CD14-positive monocyte (primary cell): Measurements from ENCODE around the gene ATP4A. TPM values are rescaled to one million over a fixed set of nuclear protein-coding genes. Genes with fewer than 3 reads are reported as not detected.

ENCODE experiments used
- DNase-seq, 3 donors: peaks; one replicate each; pipeline ENCODE4 v3.0.0-alpha.2; 2011 to 2022
- H2AFZ ChIP-seq: 2 replicates; pipeline ENCODE4 v1.6.0; 2012; ENCODE audit warnings: mild to moderate bottlenecking, low read depth, low read length, inconsistent platforms; ENCODE audit not compliant: insufficient read depth, poor library complexity, severe bottlenecking
- H3K27ac ChIP-seq, 2 donors: 1 replicate in 1 of 2; 2 replicates in 1 of 2; pipeline ENCODE4 v1.5.1; 2012 to 2013; ENCODE audit warnings: low read length in 2 of 2, control low read depth in 1 of 2, inconsistent platforms in 1 of 2, low read depth in 1 of 2, mild to moderate bottlenecking in 1 of 2
- H3K27me3 ChIP-seq, 2 donors: one replicate each; pipeline versions ENCODE4 v1.6.0 to v1.6.1; 2011 to 2013; ENCODE audit warnings: low read length in 2 of 2; ENCODE audit not compliant: control insufficient read depth in 2 of 2, insufficient read depth in 2 of 2
- H3K36me3 ChIP-seq, 2 donors: replicated peaks in 1 of 2; 1 replicate in 1 of 2; 2 replicates in 1 of 2; pipeline versions ENCODE4 v1.5.1 to v1.6.1; 2012 to 2013; ENCODE audit warnings: low read length in 2 of 2, control low read depth in 1 of 2, inconsistent platforms in 1 of 2, mild to moderate bottlenecking in 1 of 2; ENCODE audit not compliant: insufficient read depth in 2 of 2, control insufficient read depth in 1 of 2
- H3K4me1 ChIP-seq, 2 donors: 1 replicate in 1 of 2; 2 replicates in 1 of 2; pipeline versions ENCODE4 v1.5.1 to v1.6.1; 2012 to 2013; ENCODE audit warnings: low read length in 2 of 2, control low read depth in 1 of 2, inconsistent platforms in 1 of 2, mild to moderate bottlenecking in 1 of 2, moderate library complexity in 1 of 2; ENCODE audit not compliant: insufficient read depth in 2 of 2, control insufficient read depth in 1 of 2
- H3K4me2 ChIP-seq: replicated peaks from 2 replicates; pipeline ENCODE3; 2012; ENCODE audit warnings: low read length, moderate library complexity, mild to moderate bottlenecking; ENCODE audit not compliant: poor library complexity, severe bottlenecking; ENCODE audit errors: extremely low read depth
- H3K4me3 ChIP-seq, 3 experiments: fragments of 200-600 bp in 1 of 3; sonication (generic) in 1 of 3; replicated peaks in 1 of 3; 1 replicate in 2 of 3; 2 replicates in 1 of 3; pipeline ENCODE4 v1.5.1; 2011 to 2013; ENCODE audit warnings: low read length in 3 of 3, mild to moderate bottlenecking in 3 of 3, control low read depth in 2 of 3, low read depth in 2 of 3, inconsistent platforms in 1 of 3, moderate library complexity in 1 of 3
- H3K79me2 ChIP-seq: 2 replicates; pipeline ENCODE4 v1.6.0; 2012; ENCODE audit warnings: mild to moderate bottlenecking, control low read depth, inconsistent platforms, low read length, moderate library complexity; ENCODE audit not compliant: insufficient read depth
- H3K9ac ChIP-seq: 2 replicates; pipeline ENCODE4 v1.6.0; 2017; ENCODE audit warnings: low read length, mild to moderate bottlenecking; ENCODE audit not compliant: insufficient read depth, poor library complexity, severe bottlenecking
- H3K9me3 ChIP-seq, 2 donors: replicated peaks in 1 of 2; 1 replicate in 1 of 2; 2 replicates in 1 of 2; pipeline versions ENCODE4 v1.5.1 to v1.6.1; 2012 to 2013; ENCODE audit warnings: low read length in 2 of 2, control low read depth in 1 of 2; ENCODE audit not compliant: control insufficient read depth in 1 of 2, insufficient read depth in 1 of 2
- H4K20me1 ChIP-seq: 2 replicates; pipeline ENCODE4 v1.6.0; 2012; ENCODE audit warnings: mild to moderate bottlenecking, low read length, control low read depth, moderate library complexity; ENCODE audit not compliant: insufficient read depth
- H3K27ac Mint-ChIP-seq, 7 donors: one replicate each; pipeline ENCODE4 v1.8.0; 2020; ENCODE audit warnings: mild to moderate bottlenecking in 7 of 7, mixed read lengths in 7 of 7, moderate library complexity in 6 of 7, inconsistent platforms in 2 of 7
- H3K27me3 Mint-ChIP-seq, 3 donors: one replicate each; pipeline ENCODE4 v1.8.0; 2021 to 2022; ENCODE audit warnings: low read depth in 3 of 3, mild to moderate bottlenecking in 3 of 3, mixed read lengths in 3 of 3, moderate library complexity in 3 of 3, inconsistent platforms in 1 of 3
- H3K36me3 Mint-ChIP-seq, 2 donors: one replicate each; pipeline ENCODE4 v1.8.0; 2020; ENCODE audit warnings: mixed read lengths in 2 of 2, inconsistent platforms in 1 of 2, mild to moderate bottlenecking in 1 of 2
- H3K4me1 Mint-ChIP-seq: one replicate; pipeline ENCODE4 v1.8.0; 2020; ENCODE audit warnings: mild to moderate bottlenecking, mixed read lengths
- H3K4me3 Mint-ChIP-seq, 2 donors: one replicate each; pipeline ENCODE4 v1.8.0; 2020; ENCODE audit warnings: mild to moderate bottlenecking in 2 of 2, mixed read lengths in 2 of 2, moderate library complexity in 1 of 2
- H3K9me3 Mint-ChIP-seq, 7 donors: one replicate each; pipeline ENCODE4 v1.8.0; 2020 to 2022; ENCODE audit warnings: mixed read lengths in 7 of 7, mild to moderate bottlenecking in 6 of 7, moderate library complexity in 6 of 7, inconsistent platforms in 2 of 7
- CTCF ChIP-seq: fragments of 200-600 bp; IDR thresholded peaks from one replicate; pipeline ENCODE4 v1.8.0; 2022; ENCODE audit warnings: antibody characterized with exemption, mild to moderate bottlenecking
- WGBS: methylation state at CpG from one replicate; pipeline ENCODE4 v1.1.5; 2013; ENCODE audit warnings: missing lambda C conversion rate; ENCODE audit not compliant: insufficient coverage; 5-methylcytosine and 5-hydroxymethylcytosine counted together
- intact Hi-C, 2 donors: fragments of 100-400 bp; cut with micrococcal nuclease; formaldehyde crosslinking; loops; one replicate each; pipeline versions ENCODE4 v1.15.0 to v1.15.1; 2023
- polyA plus RNA-seq, 3 donors: library from polyadenylated mRNA; depleted of rRNA in 1 of 3; unstranded in 2 of 3; stranded (reverse) in 1 of 3; fragments of 300-500 nt in 2 of 3; fragments of >200 nt in 1 of 3; fragmentation: Illumina TruSeq in 2 of 3; gene quantifications; 1 replicate in 2 of 3; 2 replicates in 1 of 3; pipeline ENCODE4 v1.2.3, GENCODE V29; 2012 to 2021

ATP4A gene
- polyA plus RNA-seq, 3 donors, result not detected

GRCh38 chr19:35562336-35562735 lies 1.1 kb downstream of the ATP4A start:
- Histone ChIP-seq H3K27ac (no peak overlapping the region), H2AFZ (no peak overlapping the region), H3K4me3 (no peak overlapping the region), H3K79me2 (no peaks in the 10 kb centered on the region), H3K9ac (no peak overlapping the region), H3K4me2 (no peak overlapping the region), H3K4me1 (peaks cover 10 to 13% of the 10 kb centered on the region in 2 donors), H3K27me3 (peaks cover 0 to 19% of the 10 kb centered on the region in 2 donors), H3K9me3 (peaks cover 0 to 5% of the 10 kb centered on the region in 2 donors), H4K20me1 (no peaks in the 10 kb centered on the region), H3K36me3 (no peaks in the 10 kb centered on the region)
- DNase-seq, result no peak
- no peak overlapping the region for H3K27ac Mint-ChIP-seq
- peaks cover 7% of the 10 kb centered on the region for H3K4me1 Mint-ChIP-seq
- no peaks in the 10 kb centered on the region for H3K36me3 Mint-ChIP-seq
- intact Hi-C loops, result no loop called here
- H3K27me3 Mint-ChIP-seq, result peaks cover 28 to 46% (median 32%) of the 10 kb centered on the region in 3 donors
- TF ChIP-seq CTCF, result no peak
- 62% methylated on average over 17 of the region's 17 CpGs for WGBS
- peaks cover 0 to 9% (median 2%) of the 10 kb centered on the region in 7 donors for H3K9me3 Mint-ChIP-seq
- no peak overlapping the region for H3K4me3 Mint-ChIP-seq

GRCh38 chr19:35561436-35561835 lies 2.0 kb downstream of the ATP4A start:
- no peaks in the 10 kb centered on the region for H3K79me2 ChIP-seq
- TF ChIP-seq CTCF, result no peak
- no peak overlapping the region for H3K4me3 ChIP-seq
- Mint-ChIP-seq H3K27ac (no peak overlapping the region), H3K9me3 (peaks cover 0 to 13% (median 2%) of the 10 kb centered on the region in 7 donors), H3K4me3 (no peak overlapping the region), H3K27me3 (peaks cover 34 to 51% (median 35%) of the 10 kb centered on the region in 3 donors), H3K36me3 (no peaks in the 10 kb centered on the region), H3K4me1 (peaks cover 10% of the 10 kb centered on the region)
- H3K36me3 ChIP-seq, result no peaks in the 10 kb centered on the region
- H3K4me1 ChIP-seq, result peaks cover 11 to 14% of the 10 kb centered on the region in 2 donors
- H3K9me3 ChIP-seq, result peaks cover 0 to 5% of the 10 kb centered on the region in 2 donors
- no peak for DNase-seq
- H3K4me2 ChIP-seq, result no peak overlapping the region
- no peaks in the 10 kb centered on the region for H4K20me1 ChIP-seq
- H3K27me3 ChIP-seq, result peaks cover 0 to 23% of the 10 kb centered on the region in 2 donors
- 90% methylated on average over 4 of the region's 6 CpGs for WGBS
- H3K27ac ChIP-seq, result no peak overlapping the region
- intact Hi-C loops, result no loop called here
- no peak overlapping the region for H3K9ac ChIP-seq
- no peak overlapping the region for H2AFZ ChIP-seq
